ENCODE results near the gene TMEFF1.

GRCh38 chr9:100584951-100585350 lies 112.0 kb downstream of the TMEFF1 start:
- TF ChIP-seq CTCF (IDR thresholded peaks at IDR 0.05) (no peak), POLR2A (IDR thresholded peaks at IDR 0.05) (no peak), POLR2AphosphoS5 (IDR thresholded peaks at IDR 0.05) (no peak)

All from prostate gland (tissue), 2 donors.